Testis (tissue), 2 donors: ENCODE results near the gene TSPAN8.

Experiments used
- POLR2A ChIP-seq: fragments of 450-650 bp; IDR thresholded peaks from one replicate; pipeline ENCODE4 v1.6.1; 2017; ENCODE audit warnings: antibody characterized with exemption, mild to moderate bottlenecking, moderate library complexity
- TF ChIP-seq, protein P1 (sequence below), 3 experiments: fragments of 450-650 bp in 2 of 3; fragments of 200-600 bp in 1 of 3; sonication (generic) in 1 of 3; IDR thresholded peaks; one replicate each; pipeline ENCODE4 v1.5.1; 2016 to 2019; ENCODE audit warnings: antibody characterized with exemption in 3 of 3, mild to moderate bottlenecking in 2 of 3, moderate library complexity in 1 of 3

DNA sequence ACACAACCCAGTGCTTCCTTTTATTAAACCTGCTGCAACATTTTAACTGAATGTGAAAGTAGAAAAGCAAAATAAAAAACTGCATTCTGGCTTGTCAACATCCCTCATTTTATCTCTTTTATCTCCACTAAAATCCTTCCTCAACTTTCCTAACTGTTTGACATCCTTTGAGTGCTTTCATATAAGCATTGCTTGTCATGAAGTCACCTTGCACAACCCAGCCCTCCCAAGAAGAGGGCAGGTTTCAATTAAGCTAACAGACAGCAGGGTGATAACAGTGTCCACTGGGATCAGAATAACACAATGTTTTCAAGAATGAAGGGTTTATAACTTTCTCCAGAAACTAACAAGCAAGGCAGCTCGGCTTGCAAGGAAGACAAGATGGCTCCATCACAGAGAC is 16.3 kb upstream of the TSPAN8 start:
- TF ChIP-seq POLR2A = no peak
- TF ChIP-seq, protein P1, sequence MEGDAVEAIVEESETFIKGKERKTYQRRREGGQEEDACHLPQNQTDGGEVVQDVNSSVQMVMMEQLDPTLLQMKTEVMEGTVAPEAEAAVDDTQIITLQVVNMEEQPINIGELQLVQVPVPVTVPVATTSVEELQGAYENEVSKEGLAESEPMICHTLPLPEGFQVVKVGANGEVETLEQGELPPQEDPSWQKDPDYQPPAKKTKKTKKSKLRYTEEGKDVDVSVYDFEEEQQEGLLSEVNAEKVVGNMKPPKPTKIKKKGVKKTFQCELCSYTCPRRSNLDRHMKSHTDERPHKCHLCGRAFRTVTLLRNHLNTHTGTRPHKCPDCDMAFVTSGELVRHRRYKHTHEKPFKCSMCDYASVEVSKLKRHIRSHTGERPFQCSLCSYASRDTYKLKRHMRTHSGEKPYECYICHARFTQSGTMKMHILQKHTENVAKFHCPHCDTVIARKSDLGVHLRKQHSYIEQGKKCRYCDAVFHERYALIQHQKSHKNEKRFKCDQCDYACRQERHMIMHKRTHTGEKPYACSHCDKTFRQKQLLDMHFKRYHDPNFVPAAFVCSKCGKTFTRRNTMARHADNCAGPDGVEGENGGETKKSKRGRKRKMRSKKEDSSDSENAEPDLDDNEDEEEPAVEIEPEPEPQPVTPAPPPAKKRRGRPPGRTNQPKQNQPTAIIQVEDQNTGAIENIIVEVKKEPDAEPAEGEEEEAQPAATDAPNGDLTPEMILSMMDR (IDR thresholded peaks at IDR 0.05) = no peak
